GM21529 (cell line): ENCODE data around the gene SPATA17.
"Not testable (repeated sequence)": the region's sequence is repeated elsewhere in the genome, so short reads cannot be mapped to it uniquely, and the experiment has no call there.

Source experiments
- ATAC-seq: cut with Tn5 transposase; IDR thresholded peaks from one replicate; pipeline ENCODE4 v1.9.1; 2021; ENCODE audit not compliant: unreplicated experiment

The SPATA17 gene

DNA sequence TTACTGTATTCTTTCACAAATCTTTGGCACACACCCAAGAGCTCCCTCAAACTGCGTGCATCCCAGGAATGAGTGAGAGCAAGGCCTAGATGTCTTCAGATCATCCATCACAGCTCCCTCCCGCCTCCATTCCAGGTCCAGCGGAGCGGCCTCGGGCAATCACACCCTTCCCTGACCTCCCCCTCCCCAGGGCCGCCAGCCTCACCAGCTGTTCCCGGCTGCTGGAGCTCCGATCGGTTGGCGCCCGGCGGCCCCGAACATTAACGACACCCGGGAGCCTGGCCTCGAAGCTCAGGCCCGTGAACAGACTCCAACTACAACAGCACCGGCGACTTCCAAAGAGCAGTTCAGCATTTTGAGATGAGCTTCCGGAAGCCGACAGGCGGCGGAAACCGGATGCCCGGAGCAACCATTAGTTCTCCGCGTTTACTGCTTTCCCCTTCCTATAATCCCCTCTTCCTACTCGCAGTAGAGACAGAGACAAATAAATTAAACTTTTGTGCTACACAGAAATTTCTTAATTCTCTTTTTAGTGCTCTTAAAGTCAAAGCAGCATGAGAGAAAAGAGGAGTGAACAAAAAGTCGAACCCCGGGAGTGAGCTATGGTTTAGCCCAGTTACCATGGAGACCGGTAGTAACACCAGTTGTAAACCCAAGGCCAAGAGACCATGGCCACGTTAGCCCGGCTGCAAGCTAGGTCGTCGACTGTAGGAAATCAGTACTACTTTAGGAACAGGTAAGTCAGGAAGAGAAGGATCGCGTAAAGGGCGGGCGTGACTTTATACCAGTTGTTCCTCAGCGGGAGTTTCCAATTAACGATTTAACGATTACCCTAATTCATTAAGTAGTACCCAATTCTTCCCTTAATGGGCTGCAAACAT lies at the start of gene SPATA17, which contains the start of gene GPATCH2:
Gene SPATA17 (plus strand): TSS at position 634 of the 881 bp plus-strand sequence. CDS start 35 bp downstream, at position 669.
Gene GPATCH2 (minus strand): TSS at position 380 of the 881 bp plus-strand sequence. CDS start 119 bp downstream, at position 261.
- peak; percentile 98 for ATAC-seq

DNA sequence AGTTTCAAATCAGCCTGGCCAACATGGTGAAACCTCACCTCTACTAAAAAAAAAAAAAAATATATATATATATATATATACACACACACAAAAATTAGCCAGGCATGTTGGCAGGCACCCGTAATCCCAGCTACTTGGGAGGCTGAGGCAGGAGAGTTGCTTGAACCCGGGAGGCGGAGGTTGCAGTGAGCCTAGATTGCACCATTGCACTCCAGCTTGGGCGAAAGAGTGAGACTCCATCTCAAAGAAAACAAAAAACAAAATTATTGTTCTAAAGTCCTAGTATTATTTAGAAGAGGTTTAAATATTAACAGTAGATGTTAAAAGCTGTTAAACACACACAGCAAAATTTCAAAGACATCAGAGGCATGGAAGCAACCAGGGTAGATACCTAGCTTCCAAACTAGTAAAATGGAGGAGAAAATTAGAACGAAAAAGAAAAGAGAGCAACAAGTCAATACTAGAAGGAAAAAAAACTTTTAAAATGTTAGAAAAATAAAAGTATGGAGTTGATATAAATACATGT lies 46.8 kb upstream of the SPATA17 start:
- not testable (repeated sequence) for ATAC-seq

DNA sequence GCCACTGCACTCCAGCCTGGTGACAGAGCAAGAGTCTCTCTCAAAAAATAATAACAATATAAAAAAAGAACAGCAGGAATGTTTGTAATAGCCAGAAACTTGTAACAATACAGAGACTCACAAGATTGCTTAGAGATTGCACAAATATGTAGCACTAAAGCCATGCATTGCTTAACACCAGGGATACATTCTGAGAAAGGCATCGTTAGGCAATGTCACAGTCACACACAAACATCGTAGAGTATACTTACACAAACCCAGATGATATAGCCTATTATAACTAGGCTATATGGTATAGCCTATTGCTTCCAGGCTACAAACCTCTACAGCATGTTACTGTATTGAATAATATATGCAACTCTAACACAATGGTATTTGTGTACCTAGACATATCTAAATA lies 45.6 kb upstream of the SPATA17 start:
- ATAC-seq, result no peak

DNA sequence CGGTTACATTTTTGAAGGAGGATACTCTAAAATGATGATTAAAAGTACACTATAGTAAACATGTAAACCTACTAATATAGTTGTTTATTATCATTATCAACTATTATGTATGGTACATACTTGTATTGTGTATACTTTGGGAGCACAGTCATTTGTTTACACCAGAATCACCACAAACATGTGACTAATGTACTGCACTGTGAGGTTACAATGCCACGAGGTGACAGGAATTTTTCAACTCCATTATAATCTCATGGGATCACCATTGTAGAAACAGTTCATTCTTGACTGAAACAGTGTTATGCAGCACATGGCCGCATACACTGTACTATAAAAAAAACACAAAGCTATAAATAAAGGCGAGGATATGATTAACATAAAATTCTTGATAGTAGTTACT lies 44.6 kb upstream of the SPATA17 start:
- no peak for ATAC-seq

DNA sequence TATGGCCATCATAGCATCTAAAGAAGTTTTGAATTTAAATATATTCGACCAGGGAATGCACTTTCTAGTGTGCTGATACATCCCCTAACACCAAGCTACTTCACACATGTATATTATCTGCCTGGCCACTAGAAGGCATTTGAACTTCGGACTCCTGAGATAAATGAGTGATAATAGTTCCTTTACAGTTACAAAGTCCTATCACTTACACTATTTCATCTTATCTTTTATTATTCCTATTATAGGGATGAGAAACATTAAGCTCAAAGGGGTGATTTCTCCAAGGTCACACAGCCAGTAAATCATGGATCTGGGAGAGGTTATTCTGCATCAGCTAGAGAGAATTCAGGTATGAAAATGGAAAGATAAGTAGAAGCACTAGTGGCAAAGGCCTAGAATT lies 40.5 kb upstream of the SPATA17 start:
- no peak for ATAC-seq

- ATAC-seq, result no peak
Measured at GRCh38 chr1:217599154-217599553, 32.0 kb upstream of the SPATA17 start.

DNA sequence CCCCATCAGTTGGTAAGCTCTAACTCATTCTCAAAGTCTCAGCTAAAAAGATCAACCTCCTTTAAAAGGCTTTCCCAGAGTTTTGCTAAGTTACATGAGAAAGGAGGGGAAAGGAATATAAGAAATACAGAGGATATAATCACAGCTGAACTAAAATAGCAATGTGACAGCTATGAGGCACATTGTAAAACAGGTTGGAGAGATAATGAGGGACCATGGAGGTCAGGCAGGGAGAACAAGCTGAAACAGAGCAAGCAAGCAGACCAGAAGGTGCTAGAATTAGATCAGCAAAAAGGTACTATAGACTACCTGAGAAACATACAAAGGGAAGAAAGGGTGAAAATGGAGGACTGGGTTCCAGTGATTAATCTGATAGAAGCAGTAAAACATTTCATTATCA lies 28.8 kb upstream of the SPATA17 start:
- ATAC-seq, result no peak

DNA sequence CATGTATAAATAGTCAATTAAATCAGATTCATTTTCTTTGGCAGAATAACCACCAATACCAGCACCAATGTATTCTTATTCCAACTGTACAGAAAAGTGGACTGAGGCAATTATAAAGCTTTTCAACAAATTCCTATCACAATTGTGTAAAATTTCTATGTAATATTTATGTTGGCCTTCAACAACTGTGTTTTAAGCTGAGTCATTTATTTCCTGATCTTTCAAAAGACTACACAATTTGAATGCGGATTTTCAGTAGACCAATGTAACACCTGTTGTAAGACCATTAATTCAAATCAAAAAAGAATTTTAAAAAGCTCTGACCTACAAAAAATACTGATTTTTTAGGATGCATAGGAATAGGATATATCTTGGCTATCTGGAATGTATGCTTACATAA lies 25.8 kb upstream of the SPATA17 start:
- no peak for ATAC-seq

- ATAC-seq, result no peak
Measured at GRCh38 chr1:217614200-217614712, 16.9 kb upstream of the SPATA17 start.

GRCh38 chr1:217617126-217617525 lies 14.0 kb upstream of the SPATA17 start:
- no peak for ATAC-seq

DNA sequence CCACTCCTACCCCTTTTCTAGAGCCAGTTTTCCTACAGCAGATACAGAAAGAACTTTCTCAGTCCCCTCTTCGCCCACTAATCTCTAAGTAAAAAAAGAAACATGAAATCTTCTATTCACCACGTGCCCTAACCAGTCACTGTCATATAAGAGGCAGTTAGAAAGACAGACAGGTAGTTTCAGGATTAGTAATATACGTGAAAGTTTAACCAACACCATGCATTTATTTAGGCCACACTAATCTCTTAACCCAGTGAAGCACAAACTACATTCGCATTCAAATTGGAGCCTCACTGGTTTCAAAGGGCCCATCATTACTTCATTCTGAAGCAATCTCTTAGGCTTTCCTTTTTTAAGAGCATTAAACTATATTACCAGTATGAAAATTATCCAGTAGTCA lies 10.3 kb upstream of the SPATA17 start:
- ATAC-seq, result peak; percentile 100

DNA sequence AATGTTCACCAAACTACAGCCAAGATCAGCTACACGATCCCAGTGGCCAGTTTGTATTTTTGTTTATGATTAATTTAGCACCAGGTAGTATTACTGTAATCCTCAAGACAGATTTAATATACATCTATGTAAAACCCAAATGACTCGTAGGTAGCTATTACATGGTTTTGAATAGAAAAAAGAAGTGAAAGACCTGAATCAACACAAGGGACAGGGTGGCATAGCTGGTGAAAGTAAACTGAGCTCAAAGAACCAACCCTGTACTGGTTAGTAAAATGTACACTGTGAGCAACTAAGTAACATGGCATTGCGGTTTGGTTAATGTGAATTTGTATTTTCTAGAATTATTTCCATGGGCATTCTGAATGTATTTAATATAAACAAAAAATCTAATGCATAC lies 9.1 kb upstream of the SPATA17 start:
- ATAC-seq, result peak; percentile 31

DNA sequence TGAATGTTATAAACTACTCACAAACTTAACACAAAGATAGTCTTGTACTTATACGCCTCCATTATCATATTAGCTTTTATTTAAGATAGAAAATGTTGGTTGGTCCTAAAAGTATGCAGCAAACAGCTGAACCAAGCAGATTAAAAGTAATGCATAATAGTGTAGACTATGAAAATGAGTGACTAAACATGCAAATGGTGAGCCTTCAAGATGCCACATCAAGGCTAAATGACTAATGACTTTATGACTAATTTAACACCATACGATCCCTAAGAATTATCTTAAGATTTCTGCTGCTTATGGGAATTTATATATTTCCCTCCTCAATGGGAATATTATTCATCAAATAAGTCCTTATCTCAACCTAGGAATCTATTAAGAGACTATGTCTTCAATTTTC lies 4.8 kb upstream of the SPATA17 start:
- no peak for ATAC-seq

- ATAC-seq, result no peak
Measured at GRCh38 chr1:217627431-217627830, 3.7 kb upstream of the SPATA17 start.

- ATAC-seq, result no peak
Measured at GRCh38 chr1:217642455-217642854, 11.3 kb downstream of the SPATA17 start.

DNA sequence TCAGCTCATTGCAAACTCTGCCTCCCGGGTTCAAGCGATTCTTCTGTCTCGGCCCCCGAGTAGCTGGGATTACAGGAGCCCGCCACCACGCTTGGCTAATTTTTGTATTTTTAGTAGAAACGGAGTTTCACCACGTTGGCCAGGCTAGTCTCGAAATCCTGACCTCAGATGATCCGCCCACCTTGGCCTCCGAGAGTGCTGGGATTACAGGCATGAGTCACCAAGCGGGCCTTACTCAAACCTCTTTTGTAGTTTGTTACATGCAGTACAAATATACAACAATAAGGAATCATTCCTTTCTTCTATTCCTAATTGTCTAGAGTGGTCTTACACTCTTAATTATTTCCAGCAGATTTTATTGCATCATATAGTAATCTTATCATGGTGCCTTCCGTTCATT lies 16.6 kb downstream of the SPATA17 start:
- no peak for ATAC-seq

DNA sequence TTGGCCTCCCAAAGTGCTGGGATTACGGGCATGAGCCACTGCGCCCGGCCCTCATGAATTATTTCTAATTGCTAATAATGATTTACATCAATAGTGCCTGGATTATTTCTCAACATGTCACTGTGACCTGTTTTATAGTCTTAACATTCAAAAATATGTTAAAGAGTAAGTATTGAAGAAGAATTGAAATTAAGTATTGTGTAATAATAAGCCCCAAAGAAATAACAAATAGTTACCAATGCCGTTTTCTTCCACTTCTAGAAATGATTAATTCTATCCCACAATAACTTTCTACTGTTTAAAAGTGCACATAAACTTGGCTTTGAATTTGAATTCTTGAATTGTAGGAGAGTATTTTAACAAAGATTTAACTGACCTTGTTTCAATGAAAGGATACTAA lies 19.5 kb downstream of the SPATA17 start:
- ATAC-seq, result no peak

GRCh38 chr1:217660353-217661062 lies 29.4 kb downstream of the SPATA17 start:
- peak; percentile 73 for ATAC-seq

DNA sequence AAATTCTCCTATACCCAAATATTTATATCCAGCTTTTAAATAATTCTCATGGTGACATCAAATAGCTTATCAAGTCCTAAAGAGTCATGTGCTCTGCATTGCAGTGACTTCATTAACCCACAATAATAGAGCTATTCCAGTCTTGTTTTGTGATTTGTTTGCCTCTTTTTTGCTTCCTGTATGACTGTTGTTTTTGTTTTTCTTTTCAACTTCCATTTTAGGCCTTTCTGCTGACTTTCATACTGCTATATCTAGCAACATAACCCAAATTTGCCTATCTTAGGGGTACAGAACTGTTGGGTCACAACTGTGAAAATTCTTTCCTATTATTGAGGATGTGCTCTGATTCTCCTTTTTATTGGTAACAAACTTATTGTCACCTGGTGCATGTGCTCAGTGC lies 30.3 kb downstream of the SPATA17 start:
- no peak for ATAC-seq

- no peak for ATAC-seq
Measured at GRCh38 chr1:217668351-217668940, 37.3 kb downstream of the SPATA17 start.

DNA sequence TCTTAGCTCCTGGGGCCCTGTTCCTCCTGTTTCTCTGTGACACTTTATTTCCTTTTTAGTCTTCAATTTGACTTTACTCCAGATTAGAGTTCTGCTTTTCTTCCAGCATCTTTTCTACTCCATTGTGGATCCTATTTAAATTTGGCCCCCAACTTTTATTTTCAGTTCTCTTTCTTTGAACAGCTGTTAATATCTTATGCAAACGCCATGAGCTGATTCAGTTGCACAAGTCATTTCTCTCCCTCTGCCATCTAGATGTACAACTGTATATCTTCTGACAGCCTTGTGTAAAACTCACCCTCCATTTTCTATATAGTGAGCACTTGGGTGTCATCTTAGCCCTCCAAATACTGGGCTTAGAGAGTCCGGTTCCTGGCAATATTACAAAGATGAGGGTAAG lies 42.2 kb downstream of the SPATA17 start:
- ATAC-seq, result no peak
